Testis (tissue), 3 donors: ENCODE measurements around the gene NEUROD2. TPM values are rescaled to one million over a fixed set of nuclear protein-coding genes. Genes with fewer than 3 reads are reported as not detected.
"Not testable (repeated sequence)": the region's sequence is repeated elsewhere in the genome, so short reads cannot be mapped to it uniquely, and the experiment has no call there.

Experiments
- DNase-seq: peaks from one replicate; pipeline ENCODE4 v3.0.0-alpha.2; 2019
- H3K27ac ChIP-seq, 2 donors: fragments of 200-600 bp; sonication (generic); one replicate each; pipeline ENCODE4 v1.5.1; 2019
- H3K27me3 ChIP-seq: fragments of 200-600 bp; sonication (generic); one replicate; pipeline ENCODE4 v1.5.1; 2019
- H3K36me3 ChIP-seq: fragments of 200-600 bp; sonication (generic); one replicate; pipeline ENCODE4 v1.5.1; 2017; ENCODE audit warnings: low read depth; ENCODE audit errors: missing control alignments
- H3K4me1 ChIP-seq: fragments of 200-600 bp; sonication (generic); one replicate; pipeline ENCODE4 v1.5.1; 2019
- H3K4me3 ChIP-seq, 2 donors: fragments of 200-600 bp; sonication (generic); one replicate each; pipeline ENCODE4 v1.5.1; 2017 to 2019
- H3K9me3 ChIP-seq: fragments of 200-600 bp; sonication (generic); one replicate; pipeline ENCODE4 v1.5.1; 2017
- POLR2A ChIP-seq: fragments of 450-650 bp; IDR thresholded peaks from one replicate; pipeline ENCODE4 v1.6.1; 2017; ENCODE audit warnings: antibody characterized with exemption, mild to moderate bottlenecking, moderate library complexity
- WGBS, 2 donors: methylation state at CpG; one replicate each; pipeline ENCODE4 v1.1.5; 2018; 5-methylcytosine and 5-hydroxymethylcytosine counted together
- intact Hi-C: fragments of 100-400 bp; cut with DNase I; formaldehyde crosslinking; loops from one replicate; pipeline ENCODE4 v1.15.1; 2023; ENCODE audit warnings: low total_unique reads
- polyA plus RNA-seq: library from polyadenylated mRNA; stranded (reverse); fragments of 350-450 nt; fragmentation: Illumina TruSeq; extraction: RNeasy Lipid Tissue Mini Kit (QIAGEN cat#74804); gene quantifications from one replicate; pipeline ENCODE4 v1.2.3, GENCODE V29; 2014; ENCODE audit warnings: low read depth, low replicate concordance; ENCODE audit not compliant: insufficient read depth
- total RNA-seq, 2 donors: library from RNA; depleted of rRNA; stranded (reverse); fragments of >200 nt; gene quantifications; one replicate each; pipeline ENCODE4 v1.2.3, GENCODE V29; 2016
- TF ChIP-seq, protein P1 (sequence below), 3 experiments: fragments of 450-650 bp in 2 of 3; fragments of 200-600 bp in 1 of 3; sonication (generic) in 1 of 3; IDR thresholded peaks; one replicate each; pipeline ENCODE4 v1.5.1; 2016 to 2019; ENCODE audit warnings: antibody characterized with exemption in 3 of 3, mild to moderate bottlenecking in 2 of 3, moderate library complexity in 1 of 3

NEUROD2 gene
- total and polyA plus RNA-seq, 3 donors from 2014 or later, result 0.19 TPM; not detected in 2

DNA sequence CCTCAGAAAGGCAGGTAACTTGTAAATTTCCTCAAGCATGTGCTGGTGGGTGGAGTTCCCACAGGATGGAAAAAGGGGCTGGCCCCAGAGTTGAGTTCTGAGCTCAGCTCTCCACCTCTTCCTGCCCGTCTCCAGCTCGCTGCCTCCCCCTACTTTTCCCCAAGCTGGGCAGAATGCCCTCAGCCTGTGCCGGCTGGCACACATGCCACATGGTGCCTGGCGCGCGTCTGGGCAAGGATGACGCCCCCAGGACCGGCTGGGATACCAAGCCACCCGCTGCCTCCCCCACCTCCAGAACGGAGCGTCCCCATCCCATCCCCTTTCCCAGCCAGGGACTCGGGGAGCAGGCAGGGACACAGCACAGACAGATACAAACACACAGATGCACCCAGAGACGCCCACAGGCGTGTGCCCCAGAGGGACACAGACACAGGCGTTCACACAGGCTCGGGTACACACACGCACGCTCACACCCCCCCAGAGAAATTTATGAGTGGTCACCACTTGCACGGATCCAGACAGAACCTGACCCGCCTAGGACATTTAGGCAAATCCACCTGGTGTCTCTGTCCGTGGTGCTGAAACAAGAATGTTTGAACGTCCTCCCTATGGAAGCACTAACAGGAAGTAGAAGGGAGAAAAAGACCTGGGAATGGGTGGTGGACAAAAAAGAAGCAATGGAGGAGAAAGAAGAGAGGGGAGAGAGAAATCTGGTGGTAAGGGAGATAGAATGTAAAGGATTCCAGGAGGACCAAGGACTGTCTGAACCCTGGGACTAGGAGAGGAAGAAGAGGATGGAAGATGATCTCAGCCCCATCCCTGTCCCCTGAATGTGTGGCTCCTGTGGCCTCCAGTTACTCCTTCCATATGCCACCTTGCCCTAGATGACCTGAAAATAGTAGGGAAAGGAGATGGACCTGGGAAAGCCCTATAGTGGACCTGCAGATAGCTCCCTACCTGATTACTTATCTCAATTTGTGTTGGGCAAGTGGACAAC is 15.5 kb downstream of the NEUROD2 start:
- Histone ChIP-seq H3K36me3 (no peaks in the 10 kb centered on the region), H3K9me3 (no peaks in the 10 kb centered on the region), H3K27ac (no peak overlapping the region), H3K27me3 (no peaks in the 10 kb centered on the region), H3K4me3 (no peak overlapping the region), H3K4me1 (no peaks in the 10 kb centered on the region)
- intact Hi-C loops, result no loop called here
- peak; percentile 37 for DNase-seq
- WGBS, 2 donors, result 5 to 9% methylated on average over 6 to 22 of the region's 22 CpGs
- TF ChIP-seq, protein P1, sequence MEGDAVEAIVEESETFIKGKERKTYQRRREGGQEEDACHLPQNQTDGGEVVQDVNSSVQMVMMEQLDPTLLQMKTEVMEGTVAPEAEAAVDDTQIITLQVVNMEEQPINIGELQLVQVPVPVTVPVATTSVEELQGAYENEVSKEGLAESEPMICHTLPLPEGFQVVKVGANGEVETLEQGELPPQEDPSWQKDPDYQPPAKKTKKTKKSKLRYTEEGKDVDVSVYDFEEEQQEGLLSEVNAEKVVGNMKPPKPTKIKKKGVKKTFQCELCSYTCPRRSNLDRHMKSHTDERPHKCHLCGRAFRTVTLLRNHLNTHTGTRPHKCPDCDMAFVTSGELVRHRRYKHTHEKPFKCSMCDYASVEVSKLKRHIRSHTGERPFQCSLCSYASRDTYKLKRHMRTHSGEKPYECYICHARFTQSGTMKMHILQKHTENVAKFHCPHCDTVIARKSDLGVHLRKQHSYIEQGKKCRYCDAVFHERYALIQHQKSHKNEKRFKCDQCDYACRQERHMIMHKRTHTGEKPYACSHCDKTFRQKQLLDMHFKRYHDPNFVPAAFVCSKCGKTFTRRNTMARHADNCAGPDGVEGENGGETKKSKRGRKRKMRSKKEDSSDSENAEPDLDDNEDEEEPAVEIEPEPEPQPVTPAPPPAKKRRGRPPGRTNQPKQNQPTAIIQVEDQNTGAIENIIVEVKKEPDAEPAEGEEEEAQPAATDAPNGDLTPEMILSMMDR (IDR thresholded peaks at IDR 0.05), result no peak
- no peak for TF ChIP-seq POLR2A

- WGBS, 2 donors, result 62% methylated on average over 2 of the region's 2 CpGs
- DNase-seq, H3K4me3 ChIP-seq, H3K27ac ChIP-seq, H3K27me3 ChIP-seq, H3K4me1 ChIP-seq, H3K9me3 ChIP-seq, H3K36me3 ChIP-seq, intact Hi-C loops: not testable (repeated sequence)
Measured at GRCh38 chr17:39590180-39590579, 17.5 kb downstream of the NEUROD2 start.

DNA sequence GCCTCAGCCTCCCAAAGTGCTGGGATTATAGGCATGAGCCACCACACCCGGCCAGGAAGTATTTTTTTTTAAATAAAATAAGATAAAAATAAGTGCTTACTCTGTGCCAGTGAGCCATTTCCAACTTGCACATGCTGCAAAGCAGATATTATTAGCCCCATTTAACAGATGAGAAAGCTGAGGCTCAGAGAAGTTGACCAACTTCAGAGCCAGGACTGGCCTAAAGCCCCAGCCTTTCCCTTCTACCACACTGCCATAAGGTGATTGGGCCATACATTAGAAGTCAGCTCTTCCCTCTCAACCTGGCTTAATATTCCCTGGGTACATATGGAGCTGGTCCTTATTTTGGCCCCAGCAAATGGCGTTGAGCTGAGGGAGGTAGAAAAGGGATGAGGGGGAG is 25.1 kb downstream of the NEUROD2 start:
- no peaks in the 10 kb centered on the region for H3K27me3 ChIP-seq
- H3K36me3 ChIP-seq, result no peaks in the 10 kb centered on the region
- no peak overlapping the region for H3K27ac ChIP-seq
- no peak overlapping the region for H3K4me3 ChIP-seq
- no peak for DNase-seq
- TF ChIP-seq, protein P1 (IDR thresholded peaks at IDR 0.05), result no peak
- TF ChIP-seq POLR2A, result no peak
- no peaks in the 10 kb centered on the region for H3K9me3 ChIP-seq
- H3K4me1 ChIP-seq, result no peaks in the 10 kb centered on the region
- 43 to 54% methylated on average over 2 of the region's 2 CpGs for WGBS, 2 donors
- intact Hi-C loops, result no loop called here

- H3K27me3 ChIP-seq, result no peaks in the 10 kb centered on the region
- WGBS, 2 donors, result 88 to 89% methylated on average over 4 of the region's 4 CpGs
- TF ChIP-seq POLR2A, result no peak
- TF ChIP-seq, protein P1 (IDR thresholded peaks at IDR 0.05), result no peak
- intact Hi-C loops, result no loop called here
- no peak for DNase-seq
- no peak overlapping the region for H3K4me3 ChIP-seq
- no peaks in the 10 kb centered on the region for H3K4me1 ChIP-seq
- H3K9me3 ChIP-seq, result no peaks in the 10 kb centered on the region
- no peaks in the 10 kb centered on the region for H3K36me3 ChIP-seq
- no peak overlapping the region for H3K27ac ChIP-seq
Measured at GRCh38 chr17:39581759-39582085, 26.0 kb downstream of the NEUROD2 start.

- Histone ChIP-seq H3K9me3 (no peaks in the 10 kb centered on the region), H3K27ac (no peak overlapping the region), H3K36me3 (no peaks in the 10 kb centered on the region), H3K27me3 (no peaks in the 10 kb centered on the region), H3K4me3 (no peak overlapping the region), H3K4me1 (no peaks in the 10 kb centered on the region)
- TF ChIP-seq, protein P1 (IDR thresholded peaks at IDR 0.05), result no peak
- no peak for TF ChIP-seq POLR2A
- 88 to 93% methylated on average over 20 of the region's 20 CpGs for WGBS, 2 donors
- intact Hi-C loops, result no loop called here
- no peak for DNase-seq
Measured at GRCh38 chr17:39581071-39581758, 26.5 kb downstream of the NEUROD2 start.
